Measurements from ENCODE around the gene DGKK.

DNA sequence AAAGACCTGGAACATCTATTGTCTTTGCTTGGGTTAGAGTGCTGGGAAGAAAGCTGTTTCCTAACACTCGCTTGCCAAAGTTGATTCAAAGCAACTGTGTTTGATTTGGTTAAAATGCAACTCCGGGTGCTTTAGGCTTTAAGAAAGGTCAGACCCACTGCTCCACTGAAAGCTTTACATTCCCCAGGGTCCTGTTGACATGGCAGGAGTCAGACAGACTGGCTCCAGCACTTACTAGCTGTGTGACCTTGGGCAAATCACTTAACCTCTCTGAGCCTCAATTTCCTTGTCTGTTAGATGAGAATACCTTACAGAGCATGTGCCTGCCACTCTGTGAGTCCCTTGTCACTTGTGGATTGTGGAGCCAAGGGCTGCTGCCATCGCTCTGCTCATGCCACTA is 39.0 kb downstream of the DGKK start:
- no peak for TF ChIP-seq TAF1 (IDR thresholded peaks at IDR 0.05; ENCODE audit: borderline replicate concordance, low read depth, low read length)
- TF ChIP-seq POLR2AphosphoS5 (IDR thresholded peaks at IDR 0.05; ENCODE audit: low read depth, low read length), result no peak
- no peak for TF ChIP-seq POLR2A (IDR thresholded peaks at IDR 0.05; ENCODE audit: low read depth, low read length)
